ENCODE data around the gene APBA2.

The APBA2 gene

GRCh38 chr15:29003191-29003839, 117.5 kb downstream of the APBA2 start:
- in situ Hi-C loops (cut with HindIII; ENCODE audit: low sequenced_read_pairs), result no loop called here
- DNase-seq (ENCODE audit: low read depth), result no peak

GRCh38 chr15:29003840-29004233, 118.1 kb downstream of the APBA2 start:
- in situ Hi-C loops (cut with HindIII; ENCODE audit: low sequenced_read_pairs), result no loop called here
- no peak for DNase-seq (ENCODE audit: low read depth)
- TF ChIP-seq CTCF (IDR thresholded peaks at IDR 0.05; ENCODE audit: low read depth, low read length, missing control alignments), result no peak
- no peak overlapping the region for H3K4me3 ChIP-seq (ENCODE audit: low read depth, low read length)

More at GRCh38 chr15:29003191-29003839, 117.5 kb downstream of the APBA2 start:
- H3K4me3 ChIP-seq (ENCODE audit: low read depth, low read length), result no peak overlapping the region
- no peak for TF ChIP-seq CTCF (IDR thresholded peaks at IDR 0.05; ENCODE audit: low read depth, low read length, missing control alignments)

GRCh38 chr15:29005931-29006330, 120.2 kb downstream of the APBA2 start:
- no peak overlapping the region for H3K4me3 ChIP-seq (ENCODE audit: low read depth, low read length)
- in situ Hi-C loops (cut with HindIII; ENCODE audit: low sequenced_read_pairs), result no loop called here
- no peak for TF ChIP-seq CTCF (IDR thresholded peaks at IDR 0.05; ENCODE audit: low read depth, low read length, missing control alignments)
- no peak for DNase-seq (ENCODE audit: low read depth)

DNA sequence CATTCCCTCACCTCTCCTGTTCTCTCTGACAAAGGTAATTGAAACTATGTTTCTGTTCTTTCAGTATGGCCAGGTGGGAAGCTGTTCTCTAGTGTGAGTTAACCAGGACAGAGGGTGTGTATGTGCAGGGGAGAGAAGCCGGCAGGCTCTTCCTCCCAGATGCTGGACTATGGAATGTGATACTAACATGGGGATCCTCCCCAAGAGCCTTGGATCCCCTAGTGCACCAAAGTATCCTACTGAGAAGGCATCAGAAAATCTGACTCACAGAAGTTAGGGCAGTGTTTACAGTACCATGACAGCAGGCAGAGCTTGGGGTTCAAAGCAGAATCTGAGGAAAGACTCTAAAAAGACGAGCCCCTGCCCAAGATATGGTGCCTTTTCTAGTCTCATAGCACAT, 123.1 kb downstream of the APBA2 start:
- in situ Hi-C loops (cut with HindIII; ENCODE audit: low sequenced_read_pairs), result no loop called here
- no peak for TF ChIP-seq CTCF (IDR thresholded peaks at IDR 0.05; ENCODE audit: low read depth, low read length, missing control alignments)
- no peak overlapping the region for H3K4me3 ChIP-seq (ENCODE audit: low read depth, low read length)
- DNase-seq (ENCODE audit: low read depth), result no peak

- TF ChIP-seq CTCF (IDR thresholded peaks at IDR 0.05; ENCODE audit: low read depth, low read length, missing control alignments), result no peak
- no peak overlapping the region for H3K4me3 ChIP-seq (ENCODE audit: low read depth, low read length)
- DNase-seq (ENCODE audit: low read depth), result no peak
- in situ Hi-C loops (cut with HindIII; ENCODE audit: low sequenced_read_pairs), result no loop called here
Measured at GRCh38 chr15:29012097-29012496, 126.3 kb downstream of the APBA2 start.

GRCh38 chr15:29014493-29014892, 128.7 kb downstream of the APBA2 start:
- no peak overlapping the region for H3K4me3 ChIP-seq (ENCODE audit: low read depth, low read length)
- TF ChIP-seq CTCF (IDR thresholded peaks at IDR 0.05; ENCODE audit: low read depth, low read length, missing control alignments), result no peak
- in situ Hi-C loops (cut with HindIII; ENCODE audit: low sequenced_read_pairs), result no loop called here
- DNase-seq (ENCODE audit: low read depth), result no peak
